Trophoblast cell (in vitro differentiated cells and primary cell): ENCODE data around the gene PHPT1.
A peak's percentile ranks its signal among the peaks of the same experiment; 100 is the strongest.
"Not testable (repeated sequence)": the region's sequence is repeated elsewhere in the genome, so short reads cannot be mapped to it uniquely, and the experiment has no call there.

Experiments used
- DNase-seq, 2 donors: peaks; one replicate each; pipeline ENCODE4 v3.0.0-alpha.2; 2016
- H2AFZ ChIP-seq: 2 replicates; pipeline ENCODE4 v1.6.1; 2013; ENCODE audit warnings: low read length, moderate library complexity, mild to moderate bottlenecking; ENCODE audit not compliant: insufficient read depth, poor library complexity
- H2AK5ac ChIP-seq: 2 replicates; pipeline ENCODE4 v1.6.1; 2013; ENCODE audit warnings: mild to moderate bottlenecking, low read length
- H2BK120ac ChIP-seq: 2 replicates; pipeline ENCODE4 v1.6.1; 2013; ENCODE audit warnings: low read length, mild to moderate bottlenecking, moderate library complexity; ENCODE audit not compliant: insufficient read depth, poor library complexity
- H2BK12ac ChIP-seq: 2 replicates; pipeline ENCODE4 v1.6.1; 2013; ENCODE audit warnings: mild to moderate bottlenecking, low read length, moderate library complexity
- H2BK5ac ChIP-seq: 2 replicates; pipeline ENCODE4 v1.6.1; 2013; ENCODE audit warnings: low read length, low read depth, moderate library complexity, mild to moderate bottlenecking; ENCODE audit not compliant: poor library complexity
- H3K14ac ChIP-seq: 2 replicates; pipeline ENCODE4 v1.6.1; 2013; ENCODE audit warnings: mild to moderate bottlenecking, low read length
- H3K18ac ChIP-seq: 2 replicates; pipeline ENCODE4 v1.6.1; 2013; ENCODE audit warnings: mild to moderate bottlenecking, low read length
- H3K23ac ChIP-seq: 2 replicates; pipeline ENCODE4 v1.6.1; 2013; ENCODE audit warnings: low read length
- H3K27ac ChIP-seq: 2 replicates; pipeline ENCODE4 v1.5.1; 2013; ENCODE audit warnings: low read depth, mild to moderate bottlenecking, inconsistent platforms, low read length, moderate library complexity
- H3K27me3 ChIP-seq: 2 replicates; pipeline ENCODE4 v1.6.1; 2013; ENCODE audit warnings: inconsistent platforms, mild to moderate bottlenecking, low read length, moderate library complexity; ENCODE audit not compliant: insufficient read depth
- H3K36me3 ChIP-seq, 2 experiments: 1 replicate in 1 of 2; 2 replicates in 1 of 2; pipeline ENCODE4 v1.6.1; 2013; ENCODE audit warnings: low read length in 2 of 2, mild to moderate bottlenecking in 2 of 2, moderate library complexity in 1 of 2; ENCODE audit not compliant: insufficient read depth in 2 of 2, control insufficient read depth in 1 of 2
- H3K4ac ChIP-seq: 2 replicates; pipeline ENCODE4 v1.6.1; 2013; ENCODE audit warnings: low read depth, mild to moderate bottlenecking, low read length, moderate library complexity
- H3K4me1 ChIP-seq, 2 experiments: 1 replicate in 1 of 2; 2 replicates in 1 of 2; pipeline ENCODE4 v1.6.1; 2013; ENCODE audit warnings: low read length in 2 of 2, mild to moderate bottlenecking in 2 of 2, moderate library complexity in 1 of 2; ENCODE audit not compliant: insufficient read depth in 2 of 2, control insufficient read depth in 1 of 2
- H3K4me2 ChIP-seq: 2 replicates; pipeline ENCODE4 v1.6.1; 2013; ENCODE audit warnings: inconsistent platforms, mild to moderate bottlenecking, low read length, moderate library complexity
- H3K4me3 ChIP-seq: 2 replicates; pipeline ENCODE4 v1.5.1; 2013; ENCODE audit warnings: mild to moderate bottlenecking, low read depth, low read length, inconsistent platforms
- H3K79me1 ChIP-seq: one replicate; pipeline ENCODE4 v1.6.1; 2013; ENCODE audit warnings: low read length
- H3K79me2 ChIP-seq: 2 replicates; pipeline ENCODE4 v1.6.1; 2013; ENCODE audit warnings: low read length, mild to moderate bottlenecking; ENCODE audit not compliant: control insufficient read depth, insufficient read depth, poor library complexity
- H3K9ac ChIP-seq: 2 replicates; pipeline ENCODE4 v1.6.1; 2013; ENCODE audit warnings: mild to moderate bottlenecking, low read length
- H3K9me3 ChIP-seq: 2 replicates; pipeline ENCODE4 v1.6.1; 2013; ENCODE audit warnings: low read depth, mild to moderate bottlenecking, control low read depth, inconsistent platforms, low read length; ENCODE audit not compliant: insufficient read depth
- H4K12ac ChIP-seq: 2 replicates; pipeline ENCODE4 v1.6.1; 2013; ENCODE audit warnings: low read depth, mild to moderate bottlenecking, low read length, moderate library complexity
- H4K8ac ChIP-seq: 2 replicates; pipeline ENCODE4 v1.6.1; 2013; ENCODE audit warnings: low read depth, mild to moderate bottlenecking, low read length, moderate library complexity
- H4K91ac ChIP-seq: one replicate; pipeline ENCODE4 v1.6.1; 2013; ENCODE audit warnings: low read depth, mild to moderate bottlenecking, low read length, moderate library complexity
- WGBS: extraction: QIAGEN DNeasy Blood & Tissue Kit; methylation state at CpG from one replicate; pipeline ENCODE4 v1.1.7; 2013; ENCODE audit warnings: missing lambda C conversion rate; ENCODE audit not compliant: insufficient read length, insufficient coverage; ENCODE audit errors: extremely low coverage; 5-methylcytosine and 5-hydroxymethylcytosine counted together

The PHPT1 gene

DNA sequence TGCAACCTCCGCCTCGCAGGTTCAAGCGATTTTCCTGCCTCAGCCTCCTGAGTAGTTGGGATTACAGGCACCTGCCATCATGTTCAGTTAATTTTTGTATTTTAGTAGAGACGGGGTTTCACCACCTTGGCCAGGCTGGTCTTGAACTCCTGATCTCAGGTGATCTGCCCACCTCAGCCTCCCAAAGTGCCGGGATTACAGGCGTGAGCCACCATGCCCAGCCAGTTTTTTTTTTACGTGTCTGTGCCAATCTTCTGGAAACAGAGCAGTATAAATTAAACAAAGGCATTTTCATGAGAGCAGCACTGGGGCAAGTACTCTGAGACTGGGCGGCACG is 33.7 kb downstream of the PHPT1 start:
- not testable (repeated sequence) for H4K91ac ChIP-seq, H4K12ac ChIP-seq, H3K4me2 ChIP-seq, H3K79me1 ChIP-seq, H4K8ac ChIP-seq, H2BK120ac ChIP-seq, H3K23ac ChIP-seq, H2BK12ac ChIP-seq, H3K14ac ChIP-seq, H3K4me3 ChIP-seq, DNase-seq, H3K27ac ChIP-seq, H3K4ac ChIP-seq, H2AFZ ChIP-seq, H3K79me2 ChIP-seq, H3K9me3 ChIP-seq, H3K27me3 ChIP-seq, H3K36me3 ChIP-seq, H2AK5ac ChIP-seq, H3K9ac ChIP-seq, H3K18ac ChIP-seq, H2BK5ac ChIP-seq
- H3K4me1 ChIP-seq = peaks cover 17 to 19% of the 10 kb centered on the region in 2 experiments
- no CpG with 5 or more reads among the region's 9 CpGs for WGBS

DNA sequence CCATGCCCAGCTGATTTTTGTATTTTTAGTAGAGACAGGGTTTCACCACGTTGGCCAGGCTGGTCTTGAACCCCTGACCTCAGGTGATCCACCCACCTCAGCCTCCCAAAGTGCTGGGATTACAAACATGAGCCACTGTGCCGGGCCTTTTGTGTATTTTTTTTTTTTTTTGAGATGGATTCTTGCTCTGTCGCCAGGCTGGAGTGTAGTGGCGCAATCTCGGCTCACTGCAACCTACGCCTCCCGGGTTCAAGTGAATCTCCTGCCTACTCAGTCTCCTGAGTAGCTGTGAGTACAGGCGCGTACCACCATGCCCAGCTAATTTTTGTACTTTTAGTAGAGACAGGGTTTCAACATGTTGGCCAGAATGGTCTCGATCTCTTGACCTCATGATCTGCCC is 34.5 kb downstream of the PHPT1 start:
- not testable (repeated sequence) for H4K8ac ChIP-seq, H3K18ac ChIP-seq, H3K27ac ChIP-seq, H4K12ac ChIP-seq, H3K27me3 ChIP-seq, H3K23ac ChIP-seq, H2AFZ ChIP-seq, H4K91ac ChIP-seq, H2BK12ac ChIP-seq, H3K4me2 ChIP-seq, H3K36me3 ChIP-seq, H3K79me1 ChIP-seq, DNase-seq, H3K9me3 ChIP-seq, H3K9ac ChIP-seq, H3K79me2 ChIP-seq, H3K14ac ChIP-seq, H3K4ac ChIP-seq, H2AK5ac ChIP-seq, H2BK120ac ChIP-seq, H2BK5ac ChIP-seq, H3K4me3 ChIP-seq
- peaks cover 17 to 19% of the 10 kb centered on the region in 2 experiments for H3K4me1 ChIP-seq
- no CpG with 5 or more reads among the region's 10 CpGs for WGBS

DNA sequence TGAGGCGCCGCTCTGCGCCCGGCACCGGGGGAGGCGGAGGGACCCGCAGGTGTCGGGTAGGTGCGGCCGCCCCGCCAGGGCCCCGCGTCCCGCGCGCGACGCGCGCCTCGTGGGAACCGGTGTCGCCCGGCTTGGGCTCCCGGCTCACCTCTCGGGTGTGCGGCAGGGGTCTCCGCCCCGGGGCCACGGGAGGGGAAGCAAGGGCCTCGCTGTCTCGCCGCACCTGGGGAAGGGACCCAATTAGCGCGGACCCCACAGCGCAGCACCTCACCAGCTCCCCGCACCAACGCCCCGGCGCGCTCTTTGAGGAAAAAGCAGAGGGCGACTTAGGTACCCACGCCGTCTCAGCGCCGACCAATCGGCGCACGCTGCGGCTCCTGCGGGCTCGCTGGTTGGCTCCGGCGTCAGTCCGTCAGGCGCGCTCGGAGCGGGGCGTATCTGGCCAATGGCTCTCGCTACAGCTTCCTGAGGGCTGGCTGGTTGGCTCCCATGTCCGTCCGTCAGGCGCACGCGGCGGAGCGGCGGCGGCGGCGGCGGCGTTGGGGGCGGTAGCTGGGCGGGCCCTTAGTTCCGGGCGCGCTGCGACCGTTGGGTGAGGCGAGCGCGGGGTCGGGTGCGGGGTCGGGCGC is 36.9 kb downstream of the PHPT1 start, which contains the start of gene TRAF2:
Gene TRAF2 (plus strand): TSS at position 567 of the 629 bp plus-strand sequence. CDS start 12,225 bp downstream, outside the sequence.
- Histone ChIP-seq H3K27ac (peak within 1 kb of the TSS; percentile 60), H3K4me3 (peak within 1 kb of the TSS; percentile 95)

DNA sequence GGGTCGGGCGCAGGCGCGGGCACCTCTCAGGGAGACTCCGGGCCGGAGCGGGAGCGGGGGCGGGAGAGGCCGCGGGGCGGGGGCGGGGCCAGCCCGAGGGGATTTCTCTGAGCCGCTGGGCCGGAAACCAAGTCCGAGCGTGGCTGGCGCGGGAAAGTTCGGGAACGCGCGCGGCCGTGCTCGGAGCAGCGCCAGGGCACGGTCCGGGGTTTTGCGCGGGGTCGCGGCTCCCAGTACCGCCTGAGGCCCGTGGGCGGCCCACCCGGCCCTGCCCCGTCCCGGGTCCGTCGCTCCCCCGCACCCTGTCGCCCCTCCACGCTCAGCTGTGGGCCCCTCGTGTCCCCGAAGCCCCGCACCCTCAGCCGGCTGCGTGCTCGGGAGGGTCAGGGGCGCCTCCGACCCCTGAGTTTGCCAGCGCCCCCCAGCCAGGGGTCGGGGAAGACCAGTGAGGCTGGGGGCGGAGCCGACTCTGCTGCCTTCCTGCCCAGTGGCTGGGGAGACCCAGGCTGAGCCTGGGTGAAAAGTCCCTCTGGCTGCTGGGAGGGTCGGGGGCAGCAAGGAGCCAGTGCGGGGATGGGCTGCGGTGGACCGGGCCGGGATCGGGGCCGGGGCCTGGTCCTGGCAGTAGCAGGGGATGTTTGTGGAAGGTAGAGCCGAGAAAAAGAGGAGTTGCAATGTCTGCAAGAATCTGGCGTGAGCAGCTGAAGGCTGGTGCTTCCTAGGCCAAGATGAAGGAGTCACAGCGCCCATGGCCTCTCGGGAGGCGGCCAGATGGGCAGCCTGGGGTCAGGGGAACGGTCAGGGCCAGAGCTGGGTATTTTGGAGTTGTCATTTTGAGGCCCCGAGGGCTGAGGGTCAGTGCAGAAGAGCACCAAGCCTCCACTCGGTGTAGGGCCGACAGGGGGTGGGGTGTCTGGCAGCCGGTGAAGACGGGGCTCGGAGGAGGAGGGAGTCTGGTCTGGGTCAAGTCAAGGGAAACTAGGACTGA is 37.7 kb downstream of the PHPT1 start:
- Histone ChIP-seq H3K14ac (peak overlapping the region; percentile 54), H3K4ac (peak overlapping the region; percentile 95), H4K12ac (peak overlapping the region; percentile 82), H3K27ac (peak overlapping the region; percentile 60), H4K91ac (peak overlapping the region; percentile 68), H2AK5ac (peak overlapping the region; percentile 59), H2BK5ac (peak overlapping the region; percentile 51), H3K79me1 (peaks cover 10% of the 10 kb centered on the region), H3K79me2 (peaks cover 9% of the 10 kb centered on the region), H3K4me3 (peak overlapping the region; percentile 95), H3K4me2 (peak overlapping the region; percentile 82), H2AFZ (peak overlapping the region; percentile 61), H3K36me3 (peaks cover 13 to 18% of the 10 kb centered on the region in 2 experiments), H3K9ac (peak overlapping the region; percentile 88), H3K4me1 (peaks cover 13 to 15% of the 10 kb centered on the region in 2 experiments), H3K27me3 (no peaks in the 10 kb centered on the region), H3K18ac (peak overlapping the region; percentile 76), H3K23ac (no peak overlapping the region), H2BK12ac (no peak overlapping the region), H2BK120ac (peak overlapping the region; percentile 60), H4K8ac (peak overlapping the region; percentile 80), H3K9me3 (peaks cover 5% of the 10 kb centered on the region)
- WGBS = no CpG with 5 or more reads among the region's 76 CpGs
- peak in 1 of 2 donors; percentile 22 for DNase-seq

More for the DNA sequence above, 36.9 kb downstream of the PHPT1 start, which contains the start of gene TRAF2:
- H3K4me1 ChIP-seq = peaks cover 17 to 19% of the 10 kb centered on the region in 2 experiments
- peak within 1 kb of the TSS; percentile 76 for H3K18ac ChIP-seq
- peaks cover 10% of the 10 kb centered on the region for H3K79me1 ChIP-seq
- H3K4ac ChIP-seq = peak within 1 kb of the TSS; percentile 95
- peak within 1 kb of the TSS; percentile 98 for H2AFZ ChIP-seq
- peak within 1 kb of the TSS; percentile 68 for H4K91ac ChIP-seq
- peaks cover 8 to 16% of the 10 kb centered on the region in 2 experiments for H3K36me3 ChIP-seq
- no CpG with 5 or more reads among the region's 88 CpGs for WGBS
- H4K8ac ChIP-seq = peak within 1 kb of the TSS; percentile 87
- peak; percentile 99 to 100 for DNase-seq
- peak within 1 kb of the TSS; percentile 51 for H2BK5ac ChIP-seq
- peak within 1 kb of the TSS; percentile 99 for H3K4me2 ChIP-seq
- no peaks in the 10 kb centered on the region for H3K27me3 ChIP-seq
- peak within 1 kb of the TSS; percentile 60 for H2BK120ac ChIP-seq
- no peak within 1 kb of the TSS for H3K23ac ChIP-seq
- H3K14ac ChIP-seq = peak within 1 kb of the TSS; percentile 82
- peak within 1 kb of the TSS; percentile 59 for H2AK5ac ChIP-seq
- H3K79me2 ChIP-seq = peaks cover 9% of the 10 kb centered on the region
- no peak within 1 kb of the TSS for H2BK12ac ChIP-seq
- H3K9me3 ChIP-seq = peaks cover 5% of the 10 kb centered on the region
- peak within 1 kb of the TSS; percentile 84 for H4K12ac ChIP-seq
- peak within 1 kb of the TSS; percentile 88 for H3K9ac ChIP-seq
